HG02642 (cell line): ENCODE measurements around the gene REST.
"Not testable (repeated sequence)": the region's sequence is repeated elsewhere in the genome, so short reads cannot be mapped to it uniquely, and the experiment has no call there.

ENCODE experiments used
- ATAC-seq: cut with Tn5 transposase; IDR thresholded peaks from one replicate; pipeline ENCODE4 v1.9.1; 2021; ENCODE audit warnings: mild to moderate bottlenecking; ENCODE audit not compliant: unreplicated experiment, poor library complexity

Gene REST, protein sequence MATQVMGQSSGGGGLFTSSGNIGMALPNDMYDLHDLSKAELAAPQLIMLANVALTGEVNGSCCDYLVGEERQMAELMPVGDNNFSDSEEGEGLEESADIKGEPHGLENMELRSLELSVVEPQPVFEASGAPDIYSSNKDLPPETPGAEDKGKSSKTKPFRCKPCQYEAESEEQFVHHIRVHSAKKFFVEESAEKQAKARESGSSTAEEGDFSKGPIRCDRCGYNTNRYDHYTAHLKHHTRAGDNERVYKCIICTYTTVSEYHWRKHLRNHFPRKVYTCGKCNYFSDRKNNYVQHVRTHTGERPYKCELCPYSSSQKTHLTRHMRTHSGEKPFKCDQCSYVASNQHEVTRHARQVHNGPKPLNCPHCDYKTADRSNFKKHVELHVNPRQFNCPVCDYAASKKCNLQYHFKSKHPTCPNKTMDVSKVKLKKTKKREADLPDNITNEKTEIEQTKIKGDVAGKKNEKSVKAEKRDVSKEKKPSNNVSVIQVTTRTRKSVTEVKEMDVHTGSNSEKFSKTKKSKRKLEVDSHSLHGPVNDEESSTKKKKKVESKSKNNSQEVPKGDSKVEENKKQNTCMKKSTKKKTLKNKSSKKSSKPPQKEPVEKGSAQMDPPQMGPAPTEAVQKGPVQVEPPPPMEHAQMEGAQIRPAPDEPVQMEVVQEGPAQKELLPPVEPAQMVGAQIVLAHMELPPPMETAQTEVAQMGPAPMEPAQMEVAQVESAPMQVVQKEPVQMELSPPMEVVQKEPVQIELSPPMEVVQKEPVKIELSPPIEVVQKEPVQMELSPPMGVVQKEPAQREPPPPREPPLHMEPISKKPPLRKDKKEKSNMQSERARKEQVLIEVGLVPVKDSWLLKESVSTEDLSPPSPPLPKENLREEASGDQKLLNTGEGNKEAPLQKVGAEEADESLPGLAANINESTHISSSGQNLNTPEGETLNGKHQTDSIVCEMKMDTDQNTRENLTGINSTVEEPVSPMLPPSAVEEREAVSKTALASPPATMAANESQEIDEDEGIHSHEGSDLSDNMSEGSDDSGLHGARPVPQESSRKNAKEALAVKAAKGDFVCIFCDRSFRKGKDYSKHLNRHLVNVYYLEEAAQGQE

DNA sequence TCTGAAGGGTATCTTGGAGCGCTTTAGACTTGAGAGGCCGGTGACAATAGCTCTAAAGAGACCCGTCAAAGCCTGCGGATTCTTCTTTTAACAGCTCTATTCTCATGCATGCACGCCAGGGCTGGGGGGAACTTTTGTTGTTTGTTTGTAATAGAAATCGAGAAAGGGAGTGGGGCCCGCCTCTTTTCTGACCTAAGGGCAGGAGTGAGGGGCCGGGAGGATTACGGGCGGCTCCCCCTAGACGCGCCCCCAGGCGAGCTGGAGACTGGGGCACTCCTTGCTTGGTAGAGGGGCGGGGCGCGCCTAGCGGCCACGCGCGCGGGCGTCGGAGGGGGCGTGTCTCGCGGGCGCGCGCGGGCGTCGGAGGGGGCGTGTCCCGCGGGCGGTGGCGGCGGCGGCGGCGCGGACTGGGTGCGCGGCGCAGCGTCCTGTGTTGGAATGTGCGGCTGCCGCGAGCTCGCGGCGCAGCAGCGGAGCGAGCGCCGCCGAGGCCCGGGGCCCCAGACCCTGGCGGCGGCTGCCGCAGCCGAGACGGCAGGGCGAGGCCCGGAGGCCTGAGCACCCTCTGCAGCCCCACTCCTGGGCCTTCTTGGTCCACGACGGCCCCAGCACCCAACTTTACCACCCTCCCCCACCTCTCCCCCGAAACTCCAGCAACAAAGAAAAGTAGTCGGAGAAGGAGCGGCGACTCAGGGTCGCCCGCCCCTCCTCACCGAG is at the start of gene REST:
Gene REST (plus strand): TSS at position 412 of the 717 bp plus-strand sequence. CDS start 2,739 bp downstream, outside the sequence.
- peak; percentile 56 for ATAC-seq

GRCh38 chr4:56859841-56860240 is 47.9 kb upstream of the REST start:
- ATAC-seq = peak; percentile 62

GRCh38 chr4:56860781-56861180 is 46.9 kb upstream of the REST start:
- peak; percentile 28 for ATAC-seq

- no peak for ATAC-seq
Observed at GRCh38 chr4:56861360-56861759, 46.3 kb upstream of the REST start.

GRCh38 chr4:56863441-56864139 is 44.1 kb upstream of the REST start:
- peak; percentile 37 for ATAC-seq

DNA sequence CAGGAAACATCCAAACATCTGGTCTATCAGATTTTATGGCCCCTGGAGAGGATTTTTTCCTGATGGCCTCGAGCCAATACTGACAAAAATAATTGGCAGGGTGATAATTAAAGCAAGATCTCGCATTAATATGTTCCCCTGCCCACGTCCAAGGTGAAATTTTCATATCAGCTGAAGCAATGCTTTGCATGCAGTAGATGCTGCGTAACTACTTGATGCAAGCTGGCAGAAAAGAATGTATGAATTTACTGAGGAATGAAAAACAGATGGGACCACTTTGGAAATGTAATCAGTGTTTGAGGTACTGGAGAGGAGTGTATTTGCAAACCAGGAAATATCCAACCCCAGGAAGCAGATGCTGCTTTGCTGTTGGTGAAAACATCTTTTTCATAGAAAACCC is 36.8 kb upstream of the REST start:
- ATAC-seq = no peak

DNA sequence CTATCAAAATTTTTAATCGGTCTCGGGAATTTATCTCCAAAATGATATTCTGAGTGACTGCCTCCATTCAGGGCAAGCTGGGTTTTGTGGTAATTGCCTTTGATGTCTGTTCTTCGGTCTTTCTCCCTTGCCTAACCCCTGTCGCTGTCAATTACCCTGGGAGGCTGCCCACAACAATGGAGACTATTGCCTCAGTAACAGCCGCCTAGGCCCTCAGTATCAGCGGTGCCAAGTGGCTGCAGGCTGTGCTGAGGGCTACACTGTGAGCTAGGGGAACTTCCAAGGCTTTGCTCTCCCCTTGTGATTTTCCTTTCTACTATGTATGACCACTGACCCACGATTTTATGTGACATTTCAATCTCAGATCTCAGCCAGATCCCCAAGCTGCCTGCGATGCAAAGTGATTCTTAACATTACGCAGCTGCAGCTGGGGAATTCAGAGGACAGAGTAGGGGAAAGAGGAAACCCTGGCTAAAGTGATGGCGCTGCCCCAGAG is 36.3 kb upstream of the REST start:
- ATAC-seq = no peak

- ATAC-seq = no peak
Observed at GRCh38 chr4:56874166-56874565, 33.5 kb upstream of the REST start.

DNA sequence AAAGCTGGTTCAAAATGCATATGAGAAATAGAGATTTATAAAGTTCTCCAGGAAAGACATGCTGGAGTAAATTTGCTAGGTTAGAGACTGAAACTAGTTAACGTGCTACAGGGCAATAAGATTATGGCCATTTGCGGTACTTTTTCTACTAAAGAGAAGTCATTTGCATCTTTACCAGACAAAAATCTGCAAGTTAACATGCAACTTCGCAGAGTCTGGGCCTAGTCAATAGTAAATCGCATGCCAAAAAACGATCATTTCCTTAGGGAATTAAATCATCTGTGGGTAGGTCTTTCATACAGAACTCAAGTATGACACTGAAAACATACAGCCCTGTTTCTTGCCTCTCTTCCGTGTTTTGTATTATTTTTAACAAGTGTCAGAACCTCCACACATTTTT is 32.8 kb upstream of the REST start:
- no peak for ATAC-seq

GRCh38 chr4:56876264-56876663 is 31.4 kb upstream of the REST start:
- no peak for ATAC-seq

DNA sequence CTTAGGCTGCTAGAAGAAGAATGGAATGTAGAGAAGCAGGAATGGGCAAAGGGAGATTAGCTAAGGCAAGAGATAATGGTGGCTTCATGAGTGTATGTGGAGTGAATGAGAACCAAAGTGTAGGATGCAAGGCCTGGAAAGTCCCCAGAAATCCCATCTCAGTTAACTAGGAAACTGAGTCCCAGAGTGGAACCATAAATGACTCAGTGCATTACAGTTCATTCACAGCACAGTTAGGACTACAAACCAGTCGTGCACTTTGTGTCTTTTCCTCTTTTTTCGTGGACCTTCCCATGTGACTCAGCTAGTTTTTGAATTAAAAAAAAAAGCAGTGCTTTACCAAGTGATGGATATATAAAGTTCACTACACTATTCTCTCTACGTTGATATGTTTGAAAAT is 27.7 kb upstream of the REST start:
- no peak for ATAC-seq

DNA sequence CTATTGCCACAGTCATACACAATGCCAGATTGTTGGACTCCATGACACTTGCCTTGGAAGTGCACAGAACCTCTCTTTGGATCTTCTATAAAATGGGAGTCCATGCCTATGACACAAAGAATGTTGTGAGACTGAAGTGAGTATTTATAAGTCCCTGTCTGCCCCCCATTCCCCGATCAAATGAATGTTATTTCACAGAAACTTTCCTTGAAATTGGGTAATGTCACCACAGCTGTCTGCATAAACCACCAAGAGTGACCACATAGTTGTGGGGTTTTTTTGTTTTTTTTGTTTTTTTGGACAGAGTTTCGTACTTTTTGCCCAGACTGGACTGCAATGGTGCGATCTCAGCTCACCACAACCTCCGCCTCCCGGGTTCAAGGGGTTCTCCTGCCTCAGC is 27.1 kb upstream of the REST start:
- no peak for ATAC-seq

DNA sequence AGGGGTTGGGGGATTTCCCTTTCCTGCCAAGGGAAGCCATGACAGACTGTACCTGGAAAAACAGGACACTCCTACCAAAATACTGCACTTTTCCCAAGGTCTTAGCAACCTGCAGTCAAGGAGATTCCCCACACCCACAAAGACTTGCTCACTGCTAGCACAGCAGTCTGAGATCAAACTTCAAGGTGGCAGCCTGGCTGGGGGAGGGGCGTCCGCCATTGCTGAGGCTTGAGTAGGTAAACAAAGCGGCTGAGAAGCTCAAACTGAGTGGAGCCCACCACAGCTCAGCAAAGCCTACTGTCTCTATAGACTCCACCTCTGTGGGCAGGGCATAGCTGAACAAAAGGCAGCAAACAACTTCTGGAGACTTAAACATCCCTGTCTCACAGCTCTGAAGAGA is 23.2 kb upstream of the REST start:
- not testable (repeated sequence) for ATAC-seq

DNA sequence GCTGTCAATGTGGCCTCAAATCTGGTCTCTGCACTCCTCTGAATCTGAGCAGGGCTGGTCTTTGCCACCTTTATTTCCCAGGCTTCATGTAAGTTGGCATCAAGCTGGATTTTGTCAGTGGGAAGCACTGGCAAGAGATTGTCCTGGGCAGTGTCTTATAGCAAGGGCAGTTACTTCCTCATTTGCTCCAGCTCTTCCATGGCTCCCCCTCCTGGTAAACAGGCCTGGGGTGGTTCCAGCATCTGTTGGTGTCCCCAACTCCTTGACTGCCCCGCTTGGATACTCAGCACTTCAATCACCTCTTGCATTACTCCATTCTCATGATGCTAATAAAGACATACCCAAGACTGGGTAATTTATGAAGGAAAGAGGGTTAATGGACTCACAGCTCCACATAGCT is 15.0 kb upstream of the REST start:
- ATAC-seq = no peak

DNA sequence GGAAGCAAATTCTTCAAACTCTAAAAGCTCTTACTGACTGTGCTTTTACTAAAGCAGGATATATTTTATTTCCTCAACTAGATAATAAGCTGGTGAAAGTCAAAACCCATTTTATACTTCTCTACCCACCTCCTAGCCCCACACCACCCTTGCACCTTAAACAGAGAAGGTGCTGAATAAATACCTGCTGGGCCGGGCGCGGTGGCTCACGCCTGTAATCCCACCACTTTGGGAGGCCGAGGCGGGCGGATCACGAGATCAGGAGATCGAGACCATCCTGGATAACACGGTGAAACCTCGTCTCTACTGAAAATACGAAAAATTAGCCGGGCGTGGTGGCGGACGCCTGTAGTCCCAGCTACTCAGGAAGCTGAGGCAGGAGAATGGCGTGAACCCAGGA is 9.9 kb upstream of the REST start:
- not testable (repeated sequence) for ATAC-seq

- not testable (repeated sequence) for ATAC-seq
Observed at GRCh38 chr4:56900186-56900585, 7.5 kb upstream of the REST start.

DNA sequence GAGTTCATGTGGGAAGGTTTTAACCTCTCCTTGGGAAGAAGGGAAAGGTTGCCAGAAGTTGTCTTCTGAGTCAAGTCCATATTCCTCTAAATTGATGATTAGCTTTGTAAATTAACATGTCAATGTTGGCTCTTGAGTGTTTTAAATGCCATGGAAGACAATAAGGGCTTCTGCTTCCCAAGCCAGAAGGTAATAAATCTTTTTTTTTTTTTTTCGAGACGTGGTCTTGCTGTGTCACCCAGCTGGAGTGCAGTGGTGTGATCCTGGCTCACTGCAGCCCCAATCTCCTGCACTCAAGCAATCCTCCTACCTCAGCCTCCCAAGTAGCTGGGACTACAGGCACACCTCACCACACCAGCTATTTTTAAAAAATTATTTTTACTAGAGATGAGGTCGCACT is 5.0 kb upstream of the REST start:
- ATAC-seq = no peak

DNA sequence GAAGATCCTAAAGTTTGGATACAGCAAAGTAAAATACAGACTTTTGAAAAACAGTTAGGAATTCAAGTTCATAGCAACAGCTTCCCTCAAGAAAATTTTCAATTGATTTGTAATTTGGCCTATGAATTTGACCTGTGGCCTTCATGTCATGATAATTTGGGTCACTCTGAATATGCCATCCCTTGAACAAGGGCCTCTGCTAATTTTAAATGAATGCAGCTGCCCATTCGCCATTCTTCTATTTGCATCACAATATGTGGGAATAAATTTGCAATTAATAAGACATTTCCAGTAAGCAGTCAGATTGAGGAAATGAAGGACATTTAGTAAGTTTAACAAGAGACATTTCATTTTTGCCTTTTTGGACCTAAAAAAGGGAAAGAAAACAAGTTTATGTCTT is 1.9 kb upstream of the REST start:
- no peak for ATAC-seq
